PC-9 (cell line): ENCODE measurements around the gene MEPE.

Experiments used
- EZH2 ChIP-seq: fragments of 200-600 bp; sonication (generic); IDR thresholded peaks from 2 replicates; pipeline ENCODE4 v1.8.0; 2017; ENCODE audit warnings: antibody characterized with exemption, low read depth
- TF ChIP-seq, protein P1 (sequence below): fragments of 200-600 bp; sonication (generic); conservative IDR thresholded peaks from 2 replicates; pipeline ENCODE4 v1.6.1; 2017; ENCODE audit warnings: mixed run types, antibody characterized with exemption, mild to moderate bottlenecking, moderate library complexity

DNA sequence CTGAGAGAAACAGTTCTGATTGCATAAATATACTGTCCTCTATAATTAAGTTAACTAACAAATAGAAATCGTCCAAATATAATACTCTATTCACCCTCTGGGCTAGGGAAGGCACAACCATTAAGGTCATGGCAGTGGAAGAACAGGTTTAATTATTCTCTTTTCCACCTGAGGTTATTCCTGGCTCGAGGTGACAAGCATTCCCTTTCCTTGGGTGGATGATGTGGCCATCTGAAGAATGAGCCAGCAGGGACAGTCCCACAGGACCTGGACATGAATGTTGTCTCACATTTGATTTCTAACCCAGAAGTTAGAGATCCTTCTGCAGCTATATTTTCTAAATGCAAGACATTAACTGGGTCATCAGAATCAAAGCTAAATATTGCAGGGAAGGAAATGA is 27.9 kb upstream of the MEPE start:
- TF ChIP-seq, protein P1, sequence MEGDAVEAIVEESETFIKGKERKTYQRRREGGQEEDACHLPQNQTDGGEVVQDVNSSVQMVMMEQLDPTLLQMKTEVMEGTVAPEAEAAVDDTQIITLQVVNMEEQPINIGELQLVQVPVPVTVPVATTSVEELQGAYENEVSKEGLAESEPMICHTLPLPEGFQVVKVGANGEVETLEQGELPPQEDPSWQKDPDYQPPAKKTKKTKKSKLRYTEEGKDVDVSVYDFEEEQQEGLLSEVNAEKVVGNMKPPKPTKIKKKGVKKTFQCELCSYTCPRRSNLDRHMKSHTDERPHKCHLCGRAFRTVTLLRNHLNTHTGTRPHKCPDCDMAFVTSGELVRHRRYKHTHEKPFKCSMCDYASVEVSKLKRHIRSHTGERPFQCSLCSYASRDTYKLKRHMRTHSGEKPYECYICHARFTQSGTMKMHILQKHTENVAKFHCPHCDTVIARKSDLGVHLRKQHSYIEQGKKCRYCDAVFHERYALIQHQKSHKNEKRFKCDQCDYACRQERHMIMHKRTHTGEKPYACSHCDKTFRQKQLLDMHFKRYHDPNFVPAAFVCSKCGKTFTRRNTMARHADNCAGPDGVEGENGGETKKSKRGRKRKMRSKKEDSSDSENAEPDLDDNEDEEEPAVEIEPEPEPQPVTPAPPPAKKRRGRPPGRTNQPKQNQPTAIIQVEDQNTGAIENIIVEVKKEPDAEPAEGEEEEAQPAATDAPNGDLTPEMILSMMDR, result no peak
- TF ChIP-seq EZH2, result no peak
